Globus pallidus (tissue), 1 donor: ENCODE results near the gene PPP1R13B.

ENCODE experiments used
- DNase-seq: peaks from one replicate; pipeline ENCODE4 v3.0.0-alpha.2; 2015; ENCODE audit warnings: low spot score

The PPP1R13B gene

DNA sequence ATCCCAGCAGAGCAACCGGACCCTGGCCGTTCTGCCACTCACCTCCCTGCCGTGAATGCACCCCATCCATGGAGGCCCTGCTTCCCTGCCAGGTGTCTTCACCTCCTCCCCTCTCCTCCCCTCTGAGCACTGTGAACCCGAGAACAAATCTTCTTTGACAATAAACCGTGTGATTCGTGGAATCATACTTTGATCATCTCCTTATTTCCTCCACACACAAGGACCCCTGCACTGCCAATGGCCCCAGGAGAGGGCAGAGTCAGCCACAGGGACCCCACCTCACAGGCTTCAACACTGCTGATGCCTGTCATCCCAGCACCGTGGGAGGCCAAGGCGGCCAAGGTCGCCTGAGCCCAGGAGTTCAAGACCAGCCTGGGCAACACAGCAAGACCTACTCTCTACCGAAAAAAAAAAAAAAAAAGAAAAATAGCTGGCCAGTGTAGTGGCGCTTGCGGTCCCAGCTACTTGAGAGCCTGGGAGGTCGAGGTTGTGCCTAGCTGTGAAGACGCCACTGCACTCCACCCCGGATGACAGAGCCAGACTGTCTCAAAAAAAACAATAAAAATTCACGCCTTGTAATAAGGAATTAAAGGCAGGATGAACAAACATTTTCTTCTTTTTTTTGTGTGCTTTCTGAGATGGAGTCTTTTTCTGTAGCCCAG, 133.2 kb downstream of the PPP1R13B start:
- DNase-seq = no peak

GRCh38 chr14:103713304-103714062, 133.9 kb downstream of the PPP1R13B start:
- DNase-seq = no peak

DNA sequence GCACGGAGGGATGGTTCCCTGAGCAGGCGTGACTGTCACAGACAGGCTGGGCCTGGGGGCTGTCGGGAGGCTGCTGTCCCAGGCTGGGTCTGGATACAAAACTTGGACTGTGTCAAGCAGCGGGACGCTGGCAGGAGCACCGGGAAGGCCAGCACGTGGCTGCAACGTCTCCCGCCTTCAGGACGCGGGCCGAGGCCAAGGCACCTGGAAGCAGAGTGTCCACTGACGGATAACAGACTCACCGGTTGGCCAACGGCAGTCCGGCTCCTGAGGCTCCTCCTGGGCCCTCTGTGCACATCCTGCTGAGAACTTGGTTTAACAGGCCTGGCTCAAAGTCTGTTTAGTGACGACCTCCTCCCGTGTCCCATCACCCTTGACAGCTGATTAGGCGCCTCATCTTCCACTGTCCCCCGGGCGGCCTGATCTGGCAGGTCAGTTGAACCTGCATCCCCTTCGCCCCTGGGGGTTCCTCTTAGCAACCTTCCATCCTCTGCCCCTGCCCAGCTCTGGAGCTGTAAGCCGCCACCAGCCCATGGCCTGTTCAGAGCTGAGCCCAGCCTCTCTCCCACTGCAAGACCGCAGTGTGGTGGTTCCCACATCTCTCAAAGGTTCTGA, 134.6 kb downstream of the PPP1R13B start:
- DNase-seq = no peak

DNA sequence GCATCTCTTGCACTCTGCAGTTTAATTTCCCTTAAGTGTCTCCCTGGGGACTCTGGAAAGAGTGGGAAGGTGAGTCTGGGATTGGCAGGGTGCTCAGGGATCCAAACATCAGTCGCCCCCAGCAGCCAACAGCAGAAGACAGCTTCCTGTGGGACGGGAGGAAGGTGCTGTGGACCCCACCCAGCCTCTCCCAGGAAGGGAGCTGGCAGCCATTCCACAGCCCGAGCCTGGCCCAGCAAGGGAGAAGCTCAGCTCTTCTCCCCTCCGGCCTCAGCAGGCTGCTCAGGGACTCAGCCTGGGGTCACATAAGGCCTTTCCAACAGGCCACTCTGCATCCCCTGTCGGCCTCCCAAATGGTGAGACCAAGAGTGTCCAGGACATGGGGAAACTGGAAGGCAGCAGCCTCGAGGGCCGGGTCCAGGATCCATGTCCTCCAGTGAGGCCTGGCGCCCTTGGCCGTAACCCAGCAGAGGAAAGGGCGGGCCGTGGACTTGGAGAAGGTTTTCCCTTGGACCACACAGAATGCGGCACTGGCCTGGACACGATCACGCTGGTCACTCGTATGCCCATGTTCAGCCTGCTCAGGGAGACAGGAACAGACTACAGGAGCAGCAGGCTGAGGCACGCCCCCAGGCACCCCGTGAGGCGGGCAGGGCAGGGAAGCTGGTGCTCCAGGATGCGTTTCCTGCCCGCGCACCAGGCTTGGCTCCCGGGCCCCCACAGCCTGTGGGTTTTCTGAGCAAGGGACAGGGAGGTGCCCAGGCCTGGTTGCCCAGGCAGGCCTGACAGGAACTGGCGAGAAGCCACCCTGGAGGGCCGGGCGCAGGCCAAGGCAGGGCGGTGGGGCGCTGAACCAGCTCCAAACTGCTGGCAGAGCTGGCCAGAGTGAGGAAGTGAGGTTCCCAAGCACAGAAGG, 135.6 kb downstream of the PPP1R13B start:
- peak; percentile 52 for DNase-seq

- no peak for DNase-seq
Observed at GRCh38 chr14:103710771-103711377, 136.5 kb downstream of the PPP1R13B start.

- DNase-seq = no peak
Observed at GRCh38 chr14:103709814-103710213, 137.6 kb downstream of the PPP1R13B start.

DNA sequence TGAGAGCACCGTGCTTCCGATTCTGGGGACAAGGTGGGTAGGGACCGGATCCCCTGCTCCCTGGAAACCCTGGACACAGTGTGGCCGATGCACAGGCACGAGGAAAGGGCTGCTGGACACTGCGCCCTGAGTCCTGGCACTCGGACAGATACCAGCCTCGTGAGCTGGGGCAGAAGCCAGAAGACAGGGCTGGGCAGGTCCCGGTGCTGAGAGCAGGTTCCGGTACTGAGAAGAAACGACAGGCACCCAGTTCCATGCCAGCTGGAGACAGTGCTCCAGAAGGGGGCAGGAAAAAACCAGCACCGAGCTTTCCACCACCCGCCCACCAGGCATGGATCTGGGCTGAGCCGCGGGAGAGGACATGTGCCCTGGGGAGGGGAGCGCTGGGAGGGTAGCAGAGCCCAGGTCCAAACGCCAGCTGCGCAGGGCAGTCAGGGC, 138.6 kb downstream of the PPP1R13B start:
- peak; percentile 47 for DNase-seq

DNA sequence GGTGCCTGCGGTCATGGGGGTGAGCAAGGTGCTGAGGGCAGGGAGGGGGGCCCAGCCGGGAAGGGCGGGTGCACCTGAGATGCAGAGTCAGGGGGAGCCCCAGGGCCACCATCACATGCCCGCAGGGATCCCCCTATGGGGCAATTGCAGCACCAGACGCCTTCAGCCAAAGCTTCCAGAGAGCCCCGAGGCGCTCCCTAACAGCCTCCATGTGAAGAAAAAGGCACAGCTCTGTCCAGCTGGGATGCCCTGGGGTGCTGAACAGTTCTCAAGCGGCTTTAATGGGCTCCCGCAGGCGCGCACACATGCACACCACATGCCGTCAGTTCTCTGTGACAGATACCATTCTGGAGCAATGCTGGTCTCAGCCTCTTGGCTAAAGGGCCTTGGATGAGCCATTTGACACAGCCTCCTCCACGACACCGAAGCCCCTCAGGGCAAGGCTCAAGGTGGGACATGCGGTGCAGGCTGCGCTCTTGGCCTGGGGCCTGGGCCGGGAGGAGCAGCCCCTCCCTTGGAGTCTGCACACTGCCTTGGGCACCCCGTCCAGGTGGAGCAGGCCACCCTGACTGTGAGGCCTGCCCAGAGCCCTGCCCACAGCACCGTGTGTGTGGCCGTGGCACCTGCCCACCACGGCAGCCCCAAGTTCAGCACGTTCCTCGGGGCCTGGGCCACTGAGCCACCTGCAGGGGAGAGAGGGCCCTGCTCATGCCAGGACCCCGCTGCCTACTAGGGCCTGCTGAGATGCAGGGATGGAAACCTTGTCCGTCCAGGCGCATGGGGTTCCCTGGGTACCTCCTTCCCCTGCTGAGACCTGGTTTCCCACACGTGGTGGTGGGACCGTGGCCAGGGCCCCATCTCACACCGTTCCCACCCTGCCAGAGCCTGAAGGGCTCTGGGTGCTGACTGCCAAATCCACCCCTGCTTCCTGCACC, 139.8 kb downstream of the PPP1R13B start:
- DNase-seq = no peak

GRCh38 chr14:103706551-103707328, 140.6 kb downstream of the PPP1R13B start:
- DNase-seq = no peak

DNA sequence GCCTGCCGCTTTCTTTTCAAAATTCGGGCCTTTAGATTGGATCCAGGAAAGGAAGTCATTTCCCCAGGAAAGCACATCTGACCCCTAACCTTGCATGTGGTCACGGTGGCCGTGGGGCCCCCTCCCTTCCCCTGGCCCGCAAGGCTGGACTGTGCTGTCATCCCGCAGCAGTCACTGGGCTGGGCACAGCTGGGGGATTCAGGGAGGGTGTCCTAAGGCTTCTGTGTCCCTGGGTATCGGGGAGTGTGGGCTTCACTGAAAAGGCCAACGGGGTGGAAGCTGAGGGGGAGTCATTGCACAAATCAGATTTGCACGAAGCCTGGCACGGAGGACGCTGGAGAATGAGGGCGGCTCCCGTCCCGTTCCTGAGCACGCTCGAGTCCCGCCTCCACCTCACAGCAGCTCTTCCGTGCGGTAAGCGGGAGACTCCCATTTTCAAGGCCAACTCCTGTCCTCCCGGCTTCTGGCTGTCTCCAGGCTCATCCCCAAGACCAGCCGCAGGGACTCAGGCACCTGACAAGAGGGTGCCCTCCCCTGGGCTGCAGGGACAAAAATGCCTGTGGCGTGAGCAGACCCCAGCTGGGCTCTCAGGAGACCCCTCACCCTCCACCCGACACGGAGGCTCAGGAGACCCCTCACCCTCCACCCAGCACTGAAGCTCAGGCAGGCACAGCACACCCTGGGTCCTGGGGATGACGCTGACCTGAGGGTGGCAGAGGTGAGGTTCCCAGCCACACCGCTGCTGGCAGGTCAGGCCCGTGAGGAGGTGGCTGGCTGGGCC, 141.7 kb downstream of the PPP1R13B start:
- no peak for DNase-seq

GRCh38 chr14:103705118-103705503, 142.3 kb downstream of the PPP1R13B start:
- no peak for DNase-seq

GRCh38 chr14:103704708-103705107, 142.7 kb downstream of the PPP1R13B start:
- no peak for DNase-seq

DNA sequence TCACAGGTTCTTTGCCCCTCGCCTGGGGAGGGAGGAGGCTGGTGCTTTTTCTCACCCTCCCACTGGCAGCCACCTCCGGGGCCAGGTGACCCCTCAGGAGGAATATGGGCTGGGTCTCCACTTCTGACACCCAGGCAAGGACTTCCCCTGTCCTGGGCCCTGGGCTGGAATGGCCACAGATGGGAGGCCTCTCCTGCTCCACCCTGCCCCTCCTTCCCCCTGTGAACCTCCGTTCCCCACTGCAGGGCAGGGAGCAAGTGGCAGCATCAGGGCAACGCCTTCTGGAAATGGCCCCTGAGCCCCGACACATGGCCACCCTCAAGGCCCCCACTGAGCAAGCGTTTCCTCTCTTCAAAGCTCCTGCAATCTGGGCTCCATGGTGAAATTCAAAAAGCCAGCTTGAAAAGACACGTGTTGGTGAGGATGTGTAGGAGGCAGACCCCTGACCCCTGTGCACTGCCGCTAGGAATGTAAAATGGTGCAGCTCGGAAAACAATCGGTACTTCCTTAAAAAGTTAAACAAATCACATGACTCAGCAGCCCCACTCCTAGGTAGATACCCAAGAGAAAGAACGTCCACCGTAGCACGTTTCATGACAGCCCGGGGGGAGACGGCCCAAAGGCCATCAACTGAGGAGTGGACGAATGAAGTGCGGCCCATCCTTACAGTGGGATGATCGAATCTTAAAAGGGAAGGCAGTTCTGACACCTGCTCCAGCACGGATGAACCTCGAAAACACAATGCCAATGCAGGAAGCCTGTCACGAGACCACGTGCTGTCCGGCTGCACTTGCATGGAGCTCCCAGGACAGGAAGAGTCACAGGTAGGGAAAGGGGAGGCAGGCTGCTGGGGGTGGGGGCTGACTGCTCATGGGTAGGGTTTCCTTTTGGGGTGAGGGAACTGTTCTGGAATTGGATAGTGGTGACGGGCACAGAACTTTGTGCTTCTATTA, 143.7 kb downstream of the PPP1R13B start:
- DNase-seq = no peak

DNA sequence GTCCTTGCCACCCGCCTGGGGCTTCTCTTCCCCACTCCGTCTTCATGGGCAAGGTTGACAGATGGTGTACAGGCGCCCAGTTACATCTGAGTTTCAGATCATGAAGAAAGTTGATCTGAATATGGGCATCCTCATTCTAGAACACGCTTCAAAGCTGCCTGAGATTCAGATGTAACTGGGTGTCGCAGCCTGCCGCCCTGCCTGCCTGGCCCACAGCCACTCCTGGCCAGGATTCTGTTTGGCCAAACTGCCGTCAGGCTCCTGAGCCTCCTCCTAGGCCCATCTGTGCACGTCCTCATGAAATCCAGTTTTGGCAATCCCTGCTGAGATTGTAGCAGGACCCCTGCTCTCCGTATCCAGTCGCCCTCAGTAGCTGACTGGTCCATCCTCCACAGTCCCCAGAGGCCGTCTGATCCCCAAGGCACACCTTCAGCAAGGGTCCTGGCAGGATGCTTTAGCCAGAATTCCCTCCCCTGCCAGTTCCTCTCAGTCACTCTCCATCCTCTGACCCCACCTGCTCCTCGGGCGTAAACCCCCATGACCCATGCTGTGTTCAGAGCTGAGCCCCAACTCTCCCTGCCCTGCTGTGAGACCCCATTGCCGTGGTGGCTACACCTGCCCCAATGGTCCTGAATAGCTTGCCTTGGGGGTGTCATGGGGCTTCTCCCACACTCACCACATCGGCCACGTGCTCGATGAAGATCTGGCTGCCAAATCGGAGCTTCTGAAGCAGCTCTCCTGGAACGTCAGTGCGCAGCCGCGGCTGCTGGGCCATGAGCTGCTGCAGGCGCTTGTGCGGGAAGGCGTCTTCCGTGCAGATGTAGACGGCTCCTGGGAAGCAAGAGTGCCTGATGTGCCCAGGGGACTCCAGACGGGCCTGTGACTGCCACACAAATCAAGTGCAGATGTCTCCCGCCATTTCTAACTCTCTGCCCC, 144.6 kb downstream of the PPP1R13B start:
- DNase-seq = no peak

DNA sequence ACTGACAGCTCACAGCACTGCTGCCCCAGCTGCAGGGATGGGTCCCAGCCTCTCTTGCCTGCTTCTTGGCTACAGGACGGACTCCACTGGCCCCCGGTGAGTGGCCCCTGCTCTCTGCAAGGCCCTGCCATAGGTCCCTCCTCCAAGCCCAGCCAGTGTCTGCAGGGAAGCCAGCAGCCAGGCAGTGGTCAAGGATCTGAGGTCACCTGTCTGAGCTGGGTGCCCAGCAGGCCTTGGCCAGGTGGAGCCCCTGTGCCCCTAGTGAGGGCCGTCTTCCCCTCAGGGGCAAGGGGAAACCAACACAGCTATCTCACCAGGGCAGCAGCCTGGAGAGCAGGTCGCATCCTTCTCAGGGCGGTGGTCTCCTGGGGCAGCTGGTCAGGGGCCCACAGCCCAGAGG, 145.3 kb downstream of the PPP1R13B start:
- DNase-seq = no peak

DNA sequence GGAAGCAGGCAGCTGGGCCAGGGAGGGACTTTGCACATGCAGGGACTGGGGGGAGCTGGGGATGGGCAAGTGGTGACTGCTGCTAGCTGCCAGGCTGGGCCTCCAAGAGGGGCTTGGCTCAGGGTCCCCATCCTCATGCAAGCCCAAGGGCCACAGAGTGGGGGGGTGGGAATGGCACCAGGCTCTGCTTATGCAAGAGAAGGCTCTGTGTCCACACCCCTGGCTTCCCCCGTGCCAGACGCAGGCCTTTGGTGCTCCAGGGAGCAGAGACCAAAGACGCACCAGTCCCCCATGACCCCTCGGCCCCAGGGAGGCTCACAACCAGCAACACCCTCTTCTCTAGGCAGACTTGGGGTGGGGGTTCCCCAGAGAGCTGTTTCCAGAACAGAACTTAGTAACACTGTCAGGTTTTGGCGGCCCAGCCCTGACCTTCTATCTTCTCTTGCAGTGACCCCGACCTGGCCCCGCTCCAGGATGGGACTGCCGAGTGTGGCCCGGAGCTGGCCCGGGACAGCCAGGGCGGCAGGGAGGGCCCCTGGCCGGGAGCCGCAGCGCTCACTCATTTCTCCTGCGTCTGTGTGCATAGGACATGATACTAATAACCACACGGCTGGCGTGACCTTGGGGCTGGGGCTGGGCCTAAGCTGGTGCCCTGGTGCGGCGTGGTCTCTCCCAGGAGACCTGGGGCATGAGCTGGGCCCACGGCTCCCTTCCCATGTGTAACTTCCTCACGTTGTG, 146.5 kb downstream of the PPP1R13B start:
- no peak for DNase-seq
